Measurements from ENCODE around the gene SMCO1. TPM values are rescaled to one million over a fixed set of nuclear protein-coding genes. Genes with fewer than 3 reads are reported as not detected.
"Not testable (repeated sequence)": the region's sequence is repeated elsewhere in the genome, so short reads cannot be mapped to it uniquely, and the experiment has no call there.

SMCO1 gene
- polyA plus RNA-seq (2013, experiment 1 of 2; ENCODE audit: insufficient read length): not detected
- polyA plus RNA-seq (2013, experiment 2 of 2; ENCODE audit: insufficient read length): not detected

- no peak for DNase-seq
These were observed at the start of gene SMCO1 for GRCh38 chr3:196514913-196515621. TSS of gene SMCO1 (minus strand) at chr3:196515346. CDS start at chr3:196515209, 137 bp downstream.

- DNase-seq: no peak
These were observed 48.6 kb upstream of the SMCO1 start for GRCh38 chr3:196563721-196564225.

GRCh38 chr3:196559826-196560225 lies 44.7 kb upstream of the SMCO1 start:
- DNase-seq: no peak

GRCh38 chr3:196558476-196558875 lies 43.3 kb upstream of the SMCO1 start:
- DNase-seq: no peak

GRCh38 chr3:196557236-196557635 lies 42.1 kb upstream of the SMCO1 start:
- DNase-seq: no peak

GRCh38 chr3:196555295-196555694 lies 40.1 kb upstream of the SMCO1 start:
- DNase-seq: no peak

GRCh38 chr3:196554205-196554604 lies 39.1 kb upstream of the SMCO1 start:
- no peak for DNase-seq

GRCh38 chr3:196553551-196553950 lies 38.4 kb upstream of the SMCO1 start:
- no peak for DNase-seq

- no peak for DNase-seq
These were observed 37.1 kb upstream of the SMCO1 start for GRCh38 chr3:196552253-196552652.

- not testable (repeated sequence) for DNase-seq
These were observed 35.0 kb upstream of the SMCO1 start for GRCh38 chr3:196550172-196550571.

GRCh38 chr3:196549312-196549711 lies 34.2 kb upstream of the SMCO1 start:
- not testable (repeated sequence) for DNase-seq

GRCh38 chr3:196547067-196547466 lies 31.9 kb upstream of the SMCO1 start:
- DNase-seq: no peak

GRCh38 chr3:196546537-196546936 lies 31.4 kb upstream of the SMCO1 start:
- no peak for DNase-seq

GRCh38 chr3:196544491-196544992 lies 29.4 kb upstream of the SMCO1 start:
- no peak for DNase-seq

- no peak for DNase-seq
These were observed 26.7 kb upstream of the SMCO1 start for GRCh38 chr3:196541684-196542445.

GRCh38 chr3:196537319-196537984 lies 22.3 kb upstream of the SMCO1 start:
- DNase-seq: no peak

- DNase-seq: peak; percentile 20
These were observed 18.1 kb upstream of the SMCO1 start for GRCh38 chr3:196533260-196533681.

GRCh38 chr3:196531418-196531817 lies 16.3 kb upstream of the SMCO1 start:
- no peak for DNase-seq

GRCh38 chr3:196528639-196529233 lies 13.6 kb upstream of the SMCO1 start:
- peak; percentile 67 for DNase-seq

GRCh38 chr3:196525141-196525540 lies 10.0 kb upstream of the SMCO1 start:
- DNase-seq: no peak

GRCh38 chr3:196524527-196524926 lies 9.4 kb upstream of the SMCO1 start:
- DNase-seq: no peak

GRCh38 chr3:196523841-196524240 lies 8.7 kb upstream of the SMCO1 start:
- DNase-seq: no peak

Data from fibroblast of skin of abdomen (primary cell).